ENCODE results near the gene COBLL1.

DNA sequence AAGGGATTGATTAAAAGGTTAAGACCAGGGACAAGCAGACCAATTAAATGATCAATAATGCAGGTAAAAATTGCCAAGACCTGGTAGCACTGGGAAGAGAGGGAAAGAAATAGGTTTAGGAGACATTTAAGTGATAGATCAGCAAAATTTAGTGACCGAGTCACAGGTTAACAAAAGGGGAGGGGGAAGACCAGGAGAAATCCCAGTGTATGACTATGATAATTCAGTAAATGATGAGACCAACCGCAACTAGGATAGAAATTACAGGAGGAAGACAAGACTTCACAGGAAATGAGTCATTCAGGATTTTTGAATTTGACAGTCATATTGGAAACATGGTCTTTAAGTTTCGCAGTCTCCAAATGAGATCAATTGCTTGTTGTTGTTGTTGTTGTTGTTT is 62.9 kb downstream of the COBLL1 start:
- TF ChIP-seq CTCF (conservative IDR thresholded peaks at IDR 0.05 in 1 of 2, IDR thresholded peaks at IDR 0.05 in 1 of 2; ENCODE audit: low read depth in 1 of 2, low read length in 2 of 2) (no peak), EZH2 (IDR thresholded peaks at IDR 0.05; ENCODE audit: low read length, missing control alignments) (no peak)

All from fibroblast of lung (primary cell).